SU-DHL-6 (cell line): ENCODE measurements around the gene AOC2.

Experiments used
- H2AFZ ChIP-seq: fragments of 200-600 bp; sonication (generic); 2 replicates; pipeline ENCODE4 v1.6.1; 2014; ENCODE audit warnings: low read depth, mild to moderate bottlenecking, moderate library complexity, mixed read lengths, antibody characterized with exemption, low read length; ENCODE audit not compliant: severe bottlenecking
- H3F3A ChIP-seq: fragments of 200-600 bp; shearing (Covaris generic); 2 replicates; pipeline ENCODE4 v1.6.0; 2016; ENCODE audit warnings: antibody characterized with exemption, mild to moderate bottlenecking; ENCODE audit not compliant: insufficient read depth
- H3K27ac ChIP-seq: fragments of 200-600 bp; sonication (generic); 2 replicates; pipeline ENCODE4 v1.5.1; 2016; ENCODE audit warnings: low read depth, mild to moderate bottlenecking, low read length, moderate library complexity, mixed read lengths
- H3K27me3 ChIP-seq: fragments of 200-600 bp; sonication (generic), shearing (Covaris generic); 2 replicates; pipeline ENCODE4 v1.6.0; 2014; ENCODE audit warnings: mild to moderate bottlenecking, low read length
- H3K36me3 ChIP-seq: fragments of 200-600 bp; sonication (generic); 2 replicates; pipeline ENCODE4 v1.6.1; 2014; ENCODE audit warnings: mild to moderate bottlenecking, low read length, mixed read lengths
- H3K4me2 ChIP-seq: fragments of 300-600, 200-600 bp; shearing (Covaris generic), sonication (generic); 2 replicates; pipeline ENCODE4 v1.6.0; 2014; ENCODE audit warnings: low read length, low read depth, mild to moderate bottlenecking; ENCODE audit not compliant: poor library complexity, severe bottlenecking
- H3K4me3 ChIP-seq: fragments of 200-600 bp; sonication (generic); 2 replicates; pipeline ENCODE4 v1.5.1; 2014; ENCODE audit warnings: antibody characterized with exemption, low read length, mild to moderate bottlenecking, mixed read lengths; ENCODE audit not compliant: insufficient read depth, poor library complexity, severe bottlenecking
- H3K79me2 ChIP-seq: fragments of 200-600 bp; sonication (generic); 2 replicates; pipeline ENCODE4 v1.6.1; 2014; ENCODE audit warnings: mild to moderate bottlenecking, low read length, moderate library complexity; ENCODE audit not compliant: insufficient read depth
- H3K9ac ChIP-seq: fragments of 200-600 bp; sonication (generic); 2 replicates; pipeline ENCODE4 v1.7.0; 2014; ENCODE audit warnings: mild to moderate bottlenecking, low read length
- H3K9me2 ChIP-seq: fragments of 200-600 bp; sonication (generic); replicated peaks from 2 replicates; pipeline ENCODE4 v1.6.1; 2014; ENCODE audit warnings: low read length; ENCODE audit not compliant: insufficient read depth
- H3K9me3 ChIP-seq: fragments of 200-600 bp; sonication (generic); 2 replicates; pipeline ENCODE4 v1.6.1; 2014; ENCODE audit warnings: low read length, mixed read lengths; ENCODE audit not compliant: insufficient read depth
- H4K20me1 ChIP-seq: fragments of 200-600 bp; sonication (generic); 2 replicates; pipeline ENCODE4 v1.6.1; 2014; ENCODE audit warnings: low read depth, mild to moderate bottlenecking, antibody characterized with exemption, low read length, moderate library complexity, mixed read lengths
- EZH2phosphoT487 ChIP-seq: fragments of 200-600 bp; sonication (generic), shearing (Covaris generic); conservative IDR thresholded peaks from 2 replicates; pipeline ENCODE4 v1.6.1; 2018; ENCODE audit warnings: mild to moderate bottlenecking, antibody characterized with exemption, low read length, moderate library complexity, mixed read lengths
- TF ChIP-seq, protein P1 (sequence below): fragments of 200-600 bp; sonication (generic); IDR thresholded peaks from one replicate; pipeline ENCODE4 v1.5.1; 2017; ENCODE audit warnings: antibody characterized with exemption, mild to moderate bottlenecking, low read length, moderate library complexity; ENCODE audit not compliant: insufficient read depth, poor library complexity, severe bottlenecking

AOC2 gene

DNA sequence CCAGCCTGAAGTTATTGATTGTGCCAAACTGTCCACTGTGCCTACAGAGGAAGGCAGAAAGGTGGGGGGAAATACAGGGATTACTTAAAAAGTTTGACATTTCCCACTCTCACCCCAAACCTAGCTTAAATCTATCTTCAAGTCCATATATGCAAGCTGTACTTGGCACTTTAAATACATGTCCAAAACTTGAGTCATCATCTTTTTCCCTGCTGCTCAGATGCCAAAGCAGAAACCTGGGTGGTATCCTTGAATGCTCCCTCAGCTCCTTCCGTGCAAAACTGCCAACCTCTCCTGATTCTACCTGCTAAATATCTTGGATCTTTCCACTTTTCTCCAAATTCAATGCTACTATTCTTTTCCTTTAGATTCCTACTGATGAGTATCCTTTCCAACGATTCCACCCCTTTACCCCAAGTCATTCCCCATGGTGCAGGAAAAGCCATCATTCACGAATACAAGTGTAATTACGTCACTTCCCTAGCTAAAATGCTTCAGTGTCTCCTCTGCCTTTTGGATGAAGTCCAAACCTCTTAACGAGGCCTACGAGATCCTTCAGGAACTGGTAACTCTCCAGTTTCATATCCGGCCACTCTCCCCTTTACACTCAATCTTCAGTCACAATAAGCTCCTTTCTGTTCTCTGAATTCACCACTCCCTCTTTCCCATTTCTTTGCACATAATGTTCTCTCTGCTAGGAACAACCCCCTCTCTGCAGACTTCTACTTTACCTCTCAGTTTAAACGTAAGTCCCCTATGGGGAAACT, 29.6 kb upstream of the AOC2 start:
- Histone ChIP-seq H3K4me2 (no peak overlapping the region), H3K9ac (no peak overlapping the region), H3K27me3 (no peaks in the 10 kb centered on the region), H3K9me2 (no peaks in the 10 kb centered on the region), H3K79me2 (no peaks in the 10 kb centered on the region), H3K4me3 (no peak overlapping the region), H3K9me3 (no peaks in the 10 kb centered on the region), H3F3A (0 out of 2 replicates have a peak, but pooled peaks cover 6% of the 10 kb centered on the region), H3K27ac (no peak overlapping the region), H2AFZ (no peak overlapping the region), H4K20me1 (no peaks in the 10 kb centered on the region), H3K36me3 (peaks cover 21% of the 10 kb centered on the region)
- TF ChIP-seq EZH2phosphoT487, result no peak

DNA sequence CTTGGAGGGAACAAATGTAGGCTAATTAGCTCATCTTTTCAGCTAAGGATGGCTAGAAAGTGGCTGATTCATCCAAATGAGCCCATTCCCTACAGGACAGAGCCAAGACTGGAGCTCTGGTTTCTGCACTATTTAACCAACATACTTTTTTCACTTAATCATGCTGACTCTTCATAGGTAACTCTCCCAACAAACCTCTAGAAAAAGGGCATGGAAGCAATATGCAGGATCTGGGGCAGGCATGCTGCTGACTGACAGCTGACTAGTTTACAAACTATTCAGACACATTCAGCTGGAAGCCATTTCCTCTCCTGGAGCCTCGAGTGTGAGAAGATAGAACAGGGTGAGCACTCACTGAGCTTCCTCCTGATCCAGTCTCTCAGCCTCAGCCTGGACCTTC, 26.5 kb upstream of the AOC2 start:
- Histone ChIP-seq H3K36me3 (peaks cover 22% of the 10 kb centered on the region), H4K20me1 (no peaks in the 10 kb centered on the region), H3K79me2 (peaks cover 9% of the 10 kb centered on the region), H3K4me2 (no peak overlapping the region), H3K27me3 (no peaks in the 10 kb centered on the region), H3K9me2 (no peaks in the 10 kb centered on the region), H3K27ac (no peak overlapping the region), H3K9me3 (no peaks in the 10 kb centered on the region), H3F3A (peaks cover 6% of the 10 kb centered on the region; the same call in 1 of the 2 replicates), H3K9ac (no peak overlapping the region), H3K4me3 (no peak overlapping the region), H2AFZ (no peak overlapping the region)
- TF ChIP-seq EZH2phosphoT487, result no peak
- TF ChIP-seq, protein P1, sequence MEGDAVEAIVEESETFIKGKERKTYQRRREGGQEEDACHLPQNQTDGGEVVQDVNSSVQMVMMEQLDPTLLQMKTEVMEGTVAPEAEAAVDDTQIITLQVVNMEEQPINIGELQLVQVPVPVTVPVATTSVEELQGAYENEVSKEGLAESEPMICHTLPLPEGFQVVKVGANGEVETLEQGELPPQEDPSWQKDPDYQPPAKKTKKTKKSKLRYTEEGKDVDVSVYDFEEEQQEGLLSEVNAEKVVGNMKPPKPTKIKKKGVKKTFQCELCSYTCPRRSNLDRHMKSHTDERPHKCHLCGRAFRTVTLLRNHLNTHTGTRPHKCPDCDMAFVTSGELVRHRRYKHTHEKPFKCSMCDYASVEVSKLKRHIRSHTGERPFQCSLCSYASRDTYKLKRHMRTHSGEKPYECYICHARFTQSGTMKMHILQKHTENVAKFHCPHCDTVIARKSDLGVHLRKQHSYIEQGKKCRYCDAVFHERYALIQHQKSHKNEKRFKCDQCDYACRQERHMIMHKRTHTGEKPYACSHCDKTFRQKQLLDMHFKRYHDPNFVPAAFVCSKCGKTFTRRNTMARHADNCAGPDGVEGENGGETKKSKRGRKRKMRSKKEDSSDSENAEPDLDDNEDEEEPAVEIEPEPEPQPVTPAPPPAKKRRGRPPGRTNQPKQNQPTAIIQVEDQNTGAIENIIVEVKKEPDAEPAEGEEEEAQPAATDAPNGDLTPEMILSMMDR, result no peak

DNA sequence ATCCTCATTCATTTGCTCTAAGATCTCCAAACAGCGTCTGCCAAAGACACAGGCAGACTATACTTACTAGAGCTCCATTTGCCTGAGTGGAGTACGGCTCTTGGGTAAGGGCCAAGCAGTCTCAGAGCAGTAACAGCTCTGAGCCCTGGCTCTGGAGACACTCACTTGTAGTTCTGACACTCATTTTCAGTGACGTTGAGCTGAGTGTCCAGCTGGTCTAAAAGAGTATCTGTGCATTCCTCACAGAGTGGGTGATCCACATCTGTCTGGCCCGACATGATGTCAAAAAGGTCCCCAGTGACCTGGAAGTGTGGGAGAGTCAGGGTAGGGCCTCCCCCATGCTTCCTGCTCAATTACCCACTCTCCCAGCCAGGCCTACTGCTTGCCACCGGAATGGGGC, 26.0 kb upstream of the AOC2 start:
- Histone ChIP-seq H3K9ac (no peak overlapping the region), H3K79me2 (peaks cover 14% of the 10 kb centered on the region), H3K9me3 (no peaks in the 10 kb centered on the region), H3K9me2 (no peaks in the 10 kb centered on the region), H3K4me2 (no peak overlapping the region), H3K27ac (no peak overlapping the region), H3K27me3 (no peaks in the 10 kb centered on the region), H3K4me3 (no peak overlapping the region), H3K36me3 (peaks cover 22% of the 10 kb centered on the region), H3F3A (peaks cover 6% of the 10 kb centered on the region; the same call in 1 of the 2 replicates), H2AFZ (no peak overlapping the region), H4K20me1 (no peaks in the 10 kb centered on the region)
- TF ChIP-seq, protein P1, result no peak
- no peak for TF ChIP-seq EZH2phosphoT487

DNA sequence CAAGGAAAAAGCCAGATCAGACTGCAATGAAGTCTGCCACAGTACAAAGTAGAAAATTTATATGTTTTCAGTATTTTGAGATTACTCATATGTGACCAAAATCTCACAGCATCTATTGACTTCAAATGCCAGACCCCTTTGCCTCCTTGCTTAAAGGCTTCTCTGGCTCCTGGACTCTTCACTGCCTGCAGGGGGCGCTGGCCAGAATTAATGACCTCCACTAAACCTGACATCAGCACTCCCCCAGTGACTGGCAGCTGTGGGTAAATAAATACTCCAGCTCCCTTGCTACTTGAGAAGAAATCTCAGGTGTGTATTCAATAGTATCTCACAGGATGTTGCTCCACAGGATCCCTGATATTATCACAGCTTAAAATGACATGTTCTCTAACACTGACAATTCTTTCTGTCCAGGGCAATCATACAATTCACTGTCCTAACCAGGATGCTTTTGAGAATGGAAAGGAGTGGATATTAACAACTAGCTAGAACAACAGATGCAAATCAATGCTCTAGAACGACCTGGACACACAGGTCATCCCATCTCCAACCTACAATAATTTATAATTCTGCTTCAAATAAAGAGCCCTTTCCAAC, 24.3 kb upstream of the AOC2 start:
- Histone ChIP-seq H3K9ac (no peak overlapping the region), H3K27ac (no peak overlapping the region), H3K9me2 (no peaks in the 10 kb centered on the region), H4K20me1 (no peaks in the 10 kb centered on the region), H3K79me2 (peaks cover 20% of the 10 kb centered on the region), H3K4me2 (no peak overlapping the region), H3K27me3 (no peaks in the 10 kb centered on the region), H3K9me3 (no peaks in the 10 kb centered on the region), H2AFZ (no peak overlapping the region), H3K4me3 (no peak overlapping the region), H3F3A (peaks cover 6% of the 10 kb centered on the region; the same call in 1 of the 2 replicates), H3K36me3 (peaks cover 16% of the 10 kb centered on the region)
- TF ChIP-seq EZH2phosphoT487, result no peak
- TF ChIP-seq, protein P1, result peak; percentile 82
